Stimulated activated effector memory CD8-positive, alpha-beta T cell treated with anti-CD3 and anti-CD28 coated beads, Interleukin-12 subunit alpha, Interleukin-12 subunit beta, amount 100 ng/mL, for 72 hours (primary cell): ENCODE measurements around the gene PIP4K2A.
"Not testable (repeated sequence)": the region's sequence is repeated elsewhere in the genome, so short reads cannot be mapped to it uniquely, and the experiment has no call there.

Experiments used
- ATAC-seq: fragments of 150-1000 bp; cut with Tn5 transposase; 2 replicates; pipeline ENCODE4 v1.10.0; 2021
- DNase-seq, 2 donors: peaks; one replicate each; pipeline ENCODE4 v3.0.0; 2021 to 2022; ENCODE audit warnings: low spot score in 2 of 2
- H3K27ac Mint-ChIP-seq: one replicate; pipeline ENCODE4 v1.8.0; 2022; ENCODE audit warnings: mild to moderate bottlenecking, mixed read lengths
- H3K36me3 Mint-ChIP-seq: one replicate; pipeline ENCODE4 v1.8.0; 2022; ENCODE audit warnings: mild to moderate bottlenecking, mixed read lengths
- H3K4me1 Mint-ChIP-seq: one replicate; pipeline ENCODE4 v1.8.0; 2022; ENCODE audit warnings: mixed read lengths
- H3K4me3 Mint-ChIP-seq: one replicate; pipeline ENCODE4 v1.8.0; 2022; ENCODE audit warnings: mild to moderate bottlenecking, mixed read lengths
- H3K9me3 Mint-ChIP-seq: one replicate; pipeline ENCODE4 v1.8.0; 2022; ENCODE audit warnings: mixed read lengths

The PIP4K2A gene

GRCh38 chr10:22710139-22710745 is 4.1 kb downstream of the PIP4K2A start:
- Mint-ChIP-seq H3K27ac (peak overlapping the region; percentile 92), H3K4me1 (peaks cover 63% of the 10 kb centered on the region), H3K4me3 (peak overlapping the region; percentile 81), H3K9me3 (peaks cover 6% of the 10 kb centered on the region), H3K36me3 (peaks cover 13% of the 10 kb centered on the region)
- DNase-seq: no peak
- ATAC-seq: no peak

DNA sequence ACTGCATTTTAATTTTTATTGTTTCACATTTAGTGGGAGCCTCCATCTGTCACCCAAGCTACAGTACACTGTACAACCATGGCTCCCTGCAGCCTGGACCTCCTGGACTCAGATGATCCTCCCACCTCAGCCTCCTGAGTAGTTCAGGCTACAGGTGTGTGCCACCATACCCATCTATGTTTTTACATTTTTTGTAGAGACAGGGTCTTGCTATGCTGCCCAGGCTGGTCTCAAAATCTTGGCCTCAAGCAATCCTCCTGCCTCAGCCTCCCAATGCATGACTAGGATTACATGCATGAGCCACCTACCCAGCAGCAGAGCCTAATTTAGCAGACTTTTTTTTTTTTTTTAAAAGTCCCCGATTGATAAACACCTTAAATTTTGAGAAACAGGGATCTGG is 5.6 kb downstream of the PIP4K2A start:
- H3K27ac Mint-ChIP-seq: peak overlapping the region; percentile 92
- H3K9me3 Mint-ChIP-seq: peaks cover 6% of the 10 kb centered on the region
- DNase-seq: no peak
- peak overlapping the region; percentile 81 for H3K4me3 Mint-ChIP-seq
- H3K4me1 Mint-ChIP-seq: peaks cover 73% of the 10 kb centered on the region
- H3K36me3 Mint-ChIP-seq: peaks cover 28% of the 10 kb centered on the region
- no peak for ATAC-seq

DNA sequence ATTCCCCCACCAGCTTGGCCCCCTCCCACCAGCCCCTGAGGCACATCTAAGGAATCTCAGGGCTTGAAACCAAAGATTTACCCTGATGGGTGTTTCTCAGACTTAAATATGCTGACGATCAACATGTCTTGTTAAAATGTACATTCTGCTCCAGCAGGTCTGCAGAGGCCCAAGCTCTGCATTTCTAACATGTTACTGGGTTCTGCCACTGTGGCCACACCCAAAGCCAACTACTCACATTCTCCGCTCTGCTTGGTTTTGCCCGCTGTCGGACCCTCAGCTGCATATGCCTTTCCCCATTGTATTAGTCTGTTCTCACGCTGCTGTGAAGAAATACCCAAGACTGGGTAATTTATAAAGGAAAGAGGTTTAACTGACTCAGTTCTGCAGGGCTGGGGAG is 8.9 kb downstream of the PIP4K2A start:
- Mint-ChIP-seq H3K36me3 (peaks cover 35% of the 10 kb centered on the region), H3K4me1 (peaks cover 92% of the 10 kb centered on the region), H3K4me3 (peak overlapping the region; percentile 55), H3K27ac (peak overlapping the region; percentile 55), H3K9me3 (peaks cover 6% of the 10 kb centered on the region)
- DNase-seq (no peak), ATAC-seq (peak; percentile 35)

DNA sequence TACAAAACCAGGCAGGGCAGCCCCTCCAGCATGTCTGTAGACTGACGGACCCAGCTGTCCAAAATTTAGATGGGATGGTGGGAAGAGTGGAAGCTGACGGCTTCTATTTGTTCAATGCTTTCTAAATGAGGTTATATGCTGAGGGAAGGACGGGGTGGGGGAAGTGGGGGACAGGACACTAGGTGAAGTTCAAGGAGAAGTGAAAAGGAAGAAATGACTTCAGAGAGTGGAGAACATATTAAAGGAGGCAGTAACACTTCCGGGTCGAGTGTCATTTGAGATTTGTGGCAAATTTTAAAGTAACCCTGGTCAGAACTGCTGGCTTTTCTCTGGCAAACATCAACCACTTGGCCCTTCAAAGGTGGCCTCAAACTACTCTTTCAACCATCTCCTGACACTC is 9.4 kb downstream of the PIP4K2A start:
- peak overlapping the region; percentile 64 for H3K27ac Mint-ChIP-seq
- H3K9me3 Mint-ChIP-seq: peaks cover 6% of the 10 kb centered on the region
- no peak for ATAC-seq
- H3K4me3 Mint-ChIP-seq: peak overlapping the region; percentile 55
- H3K36me3 Mint-ChIP-seq: peaks cover 35% of the 10 kb centered on the region
- H3K4me1 Mint-ChIP-seq: peaks cover 92% of the 10 kb centered on the region
- no peak for DNase-seq

GRCh38 chr10:22704471-22704911 is 9.9 kb downstream of the PIP4K2A start:
- Mint-ChIP-seq H3K4me3 (peak overlapping the region; percentile 55), H3K4me1 (peaks cover 90% of the 10 kb centered on the region), H3K9me3 (peaks cover 6% of the 10 kb centered on the region), H3K27ac (peak overlapping the region; percentile 64), H3K36me3 (peaks cover 35% of the 10 kb centered on the region)
- ATAC-seq (no peak), DNase-seq (no peak)

GRCh38 chr10:22702348-22702747 is 12.0 kb downstream of the PIP4K2A start:
- H3K36me3 Mint-ChIP-seq: peaks cover 27% of the 10 kb centered on the region
- H3K9me3 Mint-ChIP-seq: peaks cover 6% of the 10 kb centered on the region
- no peak overlapping the region for H3K4me3 Mint-ChIP-seq
- no peak for DNase-seq
- peaks cover 76% of the 10 kb centered on the region for H3K4me1 Mint-ChIP-seq
- peak overlapping the region; percentile 64 for H3K27ac Mint-ChIP-seq
- no peak for ATAC-seq

GRCh38 chr10:22701132-22701826 is 13.1 kb downstream of the PIP4K2A start:
- Mint-ChIP-seq H3K36me3 (peaks cover 27% of the 10 kb centered on the region), H3K4me1 (peaks cover 74% of the 10 kb centered on the region), H3K27ac (peak overlapping the region; percentile 85), H3K4me3 (peak overlapping the region; percentile 51), H3K9me3 (peaks cover 2% of the 10 kb centered on the region)
- ATAC-seq: peak; percentile 63
- no peak for DNase-seq

GRCh38 chr10:22700489-22700888 is 13.9 kb downstream of the PIP4K2A start:
- Mint-ChIP-seq H3K4me3 (peak overlapping the region; percentile 51), H3K4me1 (peaks cover 73% of the 10 kb centered on the region), H3K9me3 (no peaks in the 10 kb centered on the region), H3K36me3 (peaks cover 27% of the 10 kb centered on the region), H3K27ac (peak overlapping the region; percentile 85)
- no peak for DNase-seq
- ATAC-seq: peak; percentile 32

GRCh38 chr10:22699976-22700375 is 14.4 kb downstream of the PIP4K2A start:
- Mint-ChIP-seq H3K27ac (peak overlapping the region; percentile 85), H3K4me3 (peak overlapping the region; percentile 51)

GRCh38 chr10:22698941-22699440 is 15.4 kb downstream of the PIP4K2A start:
- H3K36me3 Mint-ChIP-seq: peaks cover 14% of the 10 kb centered on the region
- H3K4me1 Mint-ChIP-seq: peaks cover 64% of the 10 kb centered on the region
- no peaks in the 10 kb centered on the region for H3K9me3 Mint-ChIP-seq
- no peak for ATAC-seq
- DNase-seq: no peak
- peak overlapping the region; percentile 22 for H3K4me3 Mint-ChIP-seq
- H3K27ac Mint-ChIP-seq: peak overlapping the region; percentile 85

More at GRCh38 chr10:22699976-22700375, 14.4 kb downstream of the PIP4K2A start:
- no peaks in the 10 kb centered on the region for H3K9me3 Mint-ChIP-seq
- no peak for ATAC-seq
- H3K36me3 Mint-ChIP-seq: peaks cover 24% of the 10 kb centered on the region
- H3K4me1 Mint-ChIP-seq: peaks cover 73% of the 10 kb centered on the region
- DNase-seq: no peak

DNA sequence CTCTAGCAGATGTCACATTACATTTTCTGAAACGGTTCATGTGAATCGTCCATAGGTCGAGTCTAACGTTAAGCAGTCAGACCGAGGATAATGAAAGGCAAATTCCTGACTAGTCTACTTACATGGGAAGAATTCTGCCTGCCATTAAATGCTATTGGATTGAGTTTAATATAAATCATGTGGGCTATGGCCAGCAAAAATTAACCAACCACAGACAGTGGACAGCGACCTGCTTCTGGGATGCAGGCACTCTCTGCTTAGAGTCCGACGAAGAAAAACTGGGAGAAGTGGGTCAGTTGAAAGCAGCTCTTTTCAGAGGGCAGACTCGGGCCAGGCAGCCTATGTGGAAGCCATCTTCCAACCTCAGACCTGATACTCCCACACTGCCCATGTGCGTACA is 16.6 kb downstream of the PIP4K2A start:
- H3K4me1 Mint-ChIP-seq: peaks cover 66% of the 10 kb centered on the region
- no peak overlapping the region for H3K4me3 Mint-ChIP-seq
- no peak for DNase-seq

DNA sequence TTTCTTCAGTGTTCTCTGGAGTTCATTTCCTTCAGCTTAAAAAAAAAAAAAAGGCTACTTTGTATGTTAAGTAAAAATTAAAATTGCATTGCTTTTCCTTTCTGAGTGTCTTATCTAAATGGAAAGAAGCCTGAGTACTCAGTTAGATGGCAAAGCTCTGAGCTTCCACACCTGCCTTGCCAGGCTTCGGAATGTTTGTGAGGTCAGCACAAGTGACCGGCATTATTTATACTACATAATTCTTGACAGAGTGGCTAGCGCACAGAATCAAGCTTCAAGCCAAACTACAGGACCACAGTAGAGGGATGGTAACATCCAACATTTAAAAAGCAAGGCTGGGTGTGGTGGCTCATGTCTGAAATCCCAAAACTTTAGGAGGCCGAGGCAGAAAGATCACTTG is 17.3 kb downstream of the PIP4K2A start:
- no peak for ATAC-seq
- Mint-ChIP-seq H3K4me3 (no peak overlapping the region), H3K27ac (peak overlapping the region; percentile 79), H3K9me3 (no peaks in the 10 kb centered on the region), H3K4me1 (peaks cover 66% of the 10 kb centered on the region), H3K36me3 (peaks cover 6% of the 10 kb centered on the region)
- DNase-seq: no peak

More for the DNA sequence above, 16.6 kb downstream of the PIP4K2A start:
- Mint-ChIP-seq H3K27ac (no peak overlapping the region), H3K9me3 (no peaks in the 10 kb centered on the region), H3K36me3 (peaks cover 6% of the 10 kb centered on the region)
- ATAC-seq: no peak

DNA sequence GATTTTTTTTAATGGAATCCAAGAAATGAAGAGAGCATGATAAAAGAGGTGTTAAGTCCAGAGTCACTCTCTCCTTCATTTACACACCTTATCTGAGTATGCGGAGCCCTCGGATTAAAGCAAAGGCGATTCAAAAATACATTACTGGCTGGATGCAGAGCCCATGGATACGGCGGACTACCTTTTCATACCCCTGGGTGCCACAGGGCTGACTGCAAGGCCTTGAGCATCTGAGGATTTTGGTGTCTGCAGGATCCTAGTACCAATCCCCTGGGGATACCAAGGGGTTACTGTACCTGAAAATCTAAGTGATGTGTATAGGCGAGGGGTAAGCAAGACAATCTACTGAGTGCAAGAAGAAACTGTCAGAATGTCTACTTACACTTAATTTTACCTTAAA is 20.5 kb downstream of the PIP4K2A start:
- Mint-ChIP-seq H3K36me3 (no peaks in the 10 kb centered on the region), H3K9me3 (no peaks in the 10 kb centered on the region), H3K4me1 (peaks cover 62% of the 10 kb centered on the region), H3K27ac (peak overlapping the region; percentile 88), H3K4me3 (peak overlapping the region; percentile 69)
- ATAC-seq (no peak), DNase-seq (no peak)

DNA sequence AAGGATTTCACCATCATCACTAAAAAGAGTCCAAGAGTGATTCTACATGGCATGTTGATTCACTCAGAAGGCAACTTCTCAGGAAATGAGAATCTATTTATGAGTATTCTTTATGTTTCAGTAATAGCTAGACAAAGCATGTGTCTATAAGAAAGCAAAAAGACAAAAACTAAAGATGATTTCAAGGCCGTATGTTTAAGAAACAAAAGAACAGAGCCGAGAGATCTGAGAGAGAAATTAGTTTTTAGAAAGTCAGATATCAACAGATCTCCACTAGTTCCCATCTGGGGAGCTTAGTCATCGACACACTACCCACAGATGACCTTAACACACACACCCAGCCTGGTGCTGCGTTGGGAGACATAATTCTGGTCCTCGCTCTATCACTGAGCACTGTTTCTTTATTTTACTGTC is 21.0 kb downstream of the PIP4K2A start:
- DNase-seq: no peak
- Mint-ChIP-seq H3K27ac (peak overlapping the region; percentile 88), H3K4me3 (peak overlapping the region; percentile 69), H3K9me3 (no peaks in the 10 kb centered on the region), H3K4me1 (peaks cover 66% of the 10 kb centered on the region), H3K36me3 (no peaks in the 10 kb centered on the region)
- ATAC-seq: peak; percentile 93

DNA sequence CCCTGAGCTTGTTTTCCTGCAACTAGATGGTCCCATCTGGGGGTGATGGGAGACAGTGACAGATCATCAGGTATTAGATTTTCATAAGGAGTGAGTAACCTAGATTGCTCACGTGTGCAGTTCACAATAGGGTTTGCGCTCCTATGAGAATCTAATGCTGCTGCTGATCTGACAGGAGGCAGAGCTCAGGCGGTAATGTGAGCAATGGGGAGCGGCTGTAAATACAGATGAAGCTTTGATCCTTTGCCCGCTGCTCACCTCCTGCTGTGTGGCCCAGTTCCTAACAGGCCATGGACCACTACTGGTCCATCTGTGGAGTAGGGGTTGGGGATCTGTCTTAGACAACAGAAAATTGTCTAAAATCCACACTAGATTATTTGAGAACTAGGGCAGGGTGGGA is 22.3 kb downstream of the PIP4K2A start:
- Mint-ChIP-seq H3K27ac (peak overlapping the region; percentile 88), H3K4me1 (peaks cover 77% of the 10 kb centered on the region), H3K4me3 (peak overlapping the region; percentile 69)
- not testable (repeated sequence) for H3K9me3 Mint-ChIP-seq, DNase-seq, H3K36me3 Mint-ChIP-seq, ATAC-seq
